GM18520 (cell line): ENCODE measurements around the gene CTU2.

Experiments
- ATAC-seq: cut with Tn5 transposase; IDR thresholded peaks from one replicate; pipeline ENCODE4 v1.9.1; 2021; ENCODE audit not compliant: unreplicated experiment

Gene CTU2

GRCh38 chr16:88742896-88743605, 36.7 kb downstream of the CTU2 start:
- no peak for ATAC-seq

- no peak for ATAC-seq
These were observed 37.6 kb downstream of the CTU2 start for GRCh38 chr16:88743693-88744576.

DNA sequence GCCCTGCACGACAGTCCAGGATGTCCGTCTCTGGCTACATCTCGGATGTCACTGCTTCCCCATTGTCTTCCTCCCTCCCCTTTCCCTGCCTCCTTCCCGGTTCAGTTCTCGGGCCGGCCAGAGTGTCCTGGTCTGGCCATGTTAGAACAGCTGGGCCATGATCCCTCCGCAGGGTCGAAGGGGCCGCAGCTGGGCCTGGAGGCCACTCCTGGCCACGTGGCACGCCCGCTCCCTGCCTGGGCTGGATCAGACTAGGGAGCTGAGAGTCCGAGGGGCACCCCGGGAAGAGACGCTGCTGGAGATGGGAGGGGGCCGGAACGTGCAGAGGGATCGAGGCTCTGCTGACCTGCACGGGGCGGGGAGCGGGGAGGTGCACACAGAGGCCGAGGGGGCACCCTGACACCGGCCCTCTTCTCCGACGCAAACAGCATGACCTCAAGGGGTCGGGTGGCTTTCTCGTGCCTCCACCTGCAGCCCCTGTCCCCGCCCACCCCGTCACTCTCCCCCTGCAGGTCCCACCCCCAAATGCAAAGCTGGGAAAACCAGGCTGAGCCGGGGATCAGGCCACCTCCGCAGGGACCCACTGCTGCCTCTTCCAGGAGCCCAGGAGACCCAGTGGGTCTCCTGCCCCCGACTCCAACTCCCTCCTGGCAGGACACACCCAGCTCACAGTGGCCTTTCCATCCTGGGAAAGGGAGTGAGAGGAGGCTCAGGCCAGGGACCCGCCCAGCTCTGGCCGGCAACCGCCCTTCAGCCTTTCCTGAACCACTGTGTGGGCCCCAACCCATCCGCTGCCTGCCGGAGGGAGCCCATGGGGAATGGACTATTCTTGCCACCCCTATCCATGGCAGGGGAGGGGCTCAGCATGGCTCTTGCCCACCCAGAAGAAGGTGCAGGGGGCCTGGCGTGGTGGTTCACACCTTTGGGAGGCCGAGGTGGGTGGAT, 38.5 kb downstream of the CTU2 start:
- ATAC-seq: no peak

DNA sequence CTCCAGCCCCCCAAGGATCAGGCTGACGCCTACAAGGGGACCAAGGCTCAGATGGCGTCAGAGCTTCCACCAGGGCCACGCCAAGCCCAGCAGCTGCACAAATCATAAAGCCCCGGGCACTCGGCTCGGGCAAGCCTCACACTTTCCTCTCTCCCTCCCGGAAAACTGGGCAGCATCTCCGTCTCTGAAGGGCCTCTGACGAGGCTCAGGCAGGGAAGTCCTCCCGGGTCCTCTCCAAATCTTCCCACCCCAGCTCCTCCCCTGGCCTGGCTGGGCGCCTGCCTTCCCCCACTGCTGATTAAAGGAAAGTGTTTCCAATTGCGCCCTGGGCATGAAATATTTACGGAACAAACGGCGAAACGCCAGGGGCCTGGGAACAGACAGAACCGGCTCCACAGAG, 40.2 kb downstream of the CTU2 start:
- ATAC-seq: no peak

DNA sequence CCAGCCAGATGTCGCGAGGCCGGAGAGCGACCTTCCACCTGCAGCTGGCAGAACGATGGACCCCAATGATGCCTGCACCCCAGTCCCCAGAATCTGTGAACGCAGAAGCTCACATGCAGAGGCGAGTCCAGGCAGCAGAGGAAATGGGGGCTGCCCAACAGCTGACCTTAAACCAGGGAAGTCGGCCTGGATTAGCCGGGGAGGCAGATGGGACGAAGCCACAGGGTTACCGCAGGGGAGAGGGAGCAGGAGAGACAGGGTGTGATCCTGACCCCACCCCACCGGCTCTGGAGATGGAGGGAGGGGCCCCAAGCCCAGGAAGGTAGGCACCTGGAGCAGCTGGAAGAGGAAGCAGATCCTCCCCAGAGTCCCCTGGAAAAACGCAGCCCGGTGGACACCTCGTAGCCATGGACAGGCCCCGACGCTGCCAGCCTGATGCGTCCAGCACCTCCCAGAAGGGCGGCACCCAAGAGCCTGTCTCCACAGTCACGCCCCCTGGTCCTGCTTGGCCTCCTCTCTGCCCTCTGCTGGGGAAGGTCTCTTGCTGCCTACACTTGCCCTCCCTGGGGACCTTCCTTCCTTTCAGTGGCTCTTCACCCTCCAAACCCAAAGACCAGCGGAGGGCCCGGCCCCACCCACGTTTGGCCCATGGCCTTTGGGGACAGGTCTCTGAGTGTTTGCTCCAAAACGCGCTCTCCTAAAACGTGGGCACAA, 41.4 kb downstream of the CTU2 start:
- no peak for ATAC-seq

DNA sequence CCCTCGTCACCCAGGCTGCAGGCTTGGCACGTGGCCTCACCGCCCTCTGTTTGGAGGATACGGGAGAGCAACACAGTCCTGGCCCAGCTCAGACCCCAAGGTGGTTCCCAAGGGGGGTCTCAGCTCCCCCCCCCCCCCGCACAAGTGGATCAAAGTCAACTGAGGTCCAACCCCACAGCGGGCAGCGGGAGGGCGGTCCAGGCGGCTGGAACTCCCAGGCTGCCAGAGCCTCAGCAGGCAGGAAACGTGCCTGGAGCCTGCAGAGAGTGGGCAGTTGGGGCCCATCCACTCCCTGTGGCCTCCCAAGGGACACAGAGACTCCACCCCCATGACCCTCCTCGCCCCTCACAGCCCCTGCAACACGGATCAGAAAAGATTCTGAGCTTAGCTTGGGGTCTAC, 42.1 kb downstream of the CTU2 start:
- ATAC-seq: no peak

DNA sequence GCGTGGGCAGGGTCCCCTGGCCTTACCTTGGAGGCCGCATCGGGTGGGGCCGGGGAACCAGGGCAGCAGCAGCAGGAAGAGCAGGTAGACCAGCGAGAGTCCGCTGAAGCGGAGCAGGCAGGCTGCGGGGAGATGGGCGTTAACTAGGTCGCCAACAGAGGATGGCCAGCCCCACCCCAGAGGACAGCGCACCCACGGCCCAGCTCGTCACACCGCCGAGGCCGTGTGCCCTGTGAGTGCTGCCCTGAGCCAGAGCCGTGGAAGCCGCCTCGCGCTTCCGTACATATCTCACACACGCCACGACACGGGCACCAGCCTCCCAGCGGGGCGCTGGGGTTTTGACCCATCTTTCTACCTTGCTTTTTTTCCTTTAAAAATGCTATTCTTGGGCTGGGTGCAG, 43.1 kb downstream of the CTU2 start:
- no peak for ATAC-seq

- ATAC-seq: no peak
These were observed 44.6 kb downstream of the CTU2 start for GRCh38 chr16:88750854-88751253.

GRCh38 chr16:88752386-88753002, 46.2 kb downstream of the CTU2 start:
- ATAC-seq: no peak

GRCh38 chr16:88753191-88753590, 46.9 kb downstream of the CTU2 start:
- ATAC-seq: no peak

DNA sequence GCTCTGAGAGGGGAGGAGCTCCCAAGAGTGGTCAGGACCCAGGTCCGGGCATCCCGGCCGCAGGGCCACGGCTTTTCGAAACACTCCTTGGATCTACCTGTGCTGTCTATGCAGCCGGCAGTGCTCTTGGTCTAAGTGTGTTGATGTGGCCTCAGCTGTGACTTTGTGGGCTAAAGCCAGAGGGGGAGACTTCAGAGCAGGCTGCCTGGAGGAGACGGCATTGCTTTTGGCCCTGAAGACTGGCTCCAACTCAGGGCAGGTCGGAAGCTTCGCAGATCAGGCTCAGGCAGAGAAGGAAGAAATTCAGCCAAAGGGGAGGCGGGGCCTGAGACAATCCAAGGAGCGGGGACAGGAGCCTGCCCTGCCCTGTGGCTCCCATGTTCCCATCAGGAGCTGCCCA, 47.3 kb downstream of the CTU2 start:
- ATAC-seq: no peak

DNA sequence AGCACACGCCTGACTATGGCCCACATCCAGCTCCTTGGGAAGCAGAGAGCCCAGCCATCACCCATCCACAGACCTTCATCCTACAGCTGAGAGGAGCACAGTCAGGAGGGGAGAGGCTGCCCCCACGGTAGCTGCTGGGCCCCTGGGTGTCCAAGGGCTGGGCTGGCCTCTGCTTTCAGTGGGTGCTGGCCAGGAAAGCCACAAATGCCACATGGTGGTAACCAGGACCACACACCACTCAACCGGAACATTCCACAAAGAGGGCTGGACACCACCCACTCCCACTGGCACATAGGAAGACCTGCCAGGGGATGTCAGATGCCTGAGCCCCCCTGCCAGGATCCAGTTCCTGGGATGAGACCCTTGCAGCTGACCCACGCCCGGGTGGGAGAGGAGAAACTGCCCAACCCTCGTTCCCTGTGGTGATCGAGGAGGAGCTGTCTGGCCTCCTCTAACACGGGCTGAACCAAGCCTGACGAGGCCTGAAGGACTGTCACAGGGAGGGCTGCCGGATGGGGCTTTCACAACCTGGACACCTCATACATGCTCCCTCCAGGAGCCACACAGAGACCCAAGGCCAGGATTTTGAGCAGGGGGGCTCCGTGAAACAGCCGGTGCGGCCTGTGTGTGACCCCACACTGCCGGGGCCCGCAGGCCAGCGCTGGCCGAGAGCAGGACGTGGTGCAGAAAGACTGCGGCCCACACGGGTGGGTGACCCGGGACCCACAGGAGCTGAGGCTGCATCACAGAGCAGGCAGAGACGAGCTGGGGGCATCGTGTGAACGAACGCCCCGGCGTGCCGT, 48.0 kb downstream of the CTU2 start:
- ATAC-seq: no peak

DNA sequence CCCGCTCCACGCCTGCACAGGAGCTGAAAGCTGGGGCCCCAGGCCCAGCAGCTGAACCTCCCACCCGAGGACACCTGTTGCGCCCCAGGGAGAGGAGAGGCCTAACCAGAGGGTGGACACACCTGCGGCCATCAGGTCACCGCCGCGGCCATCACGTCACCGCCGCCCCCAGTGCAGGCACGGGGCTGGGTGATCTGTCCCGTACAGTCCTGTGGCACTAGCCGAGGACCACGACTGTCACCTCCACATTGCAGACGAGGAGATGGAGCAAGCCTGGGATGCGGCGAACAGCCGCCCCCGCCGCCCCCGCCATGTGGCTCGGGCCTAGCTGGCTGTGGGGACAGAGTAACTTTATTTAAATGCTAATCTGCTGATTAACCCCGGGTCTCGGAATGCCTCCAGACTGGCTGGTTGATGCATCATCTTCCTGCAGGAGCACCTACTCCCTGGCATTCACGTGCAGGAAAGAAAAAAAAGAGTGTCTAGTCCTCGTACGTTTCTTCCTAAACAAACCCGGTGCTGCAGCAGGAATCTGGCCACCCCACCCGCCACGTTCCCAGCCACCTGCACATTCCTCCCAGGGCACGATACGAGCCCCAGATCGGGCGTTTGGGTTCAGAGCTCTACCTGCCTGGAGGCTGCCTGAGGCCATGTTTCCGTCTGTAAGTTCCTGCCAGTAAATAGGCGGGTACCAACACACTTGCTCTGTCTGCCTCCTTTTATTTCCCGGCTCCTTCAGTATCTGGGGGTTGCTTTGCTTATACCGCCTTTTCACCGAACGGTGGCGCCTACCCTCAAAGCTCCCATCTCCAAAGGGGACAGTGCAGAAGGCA, 48.8 kb downstream of the CTU2 start:
- no peak for ATAC-seq

DNA sequence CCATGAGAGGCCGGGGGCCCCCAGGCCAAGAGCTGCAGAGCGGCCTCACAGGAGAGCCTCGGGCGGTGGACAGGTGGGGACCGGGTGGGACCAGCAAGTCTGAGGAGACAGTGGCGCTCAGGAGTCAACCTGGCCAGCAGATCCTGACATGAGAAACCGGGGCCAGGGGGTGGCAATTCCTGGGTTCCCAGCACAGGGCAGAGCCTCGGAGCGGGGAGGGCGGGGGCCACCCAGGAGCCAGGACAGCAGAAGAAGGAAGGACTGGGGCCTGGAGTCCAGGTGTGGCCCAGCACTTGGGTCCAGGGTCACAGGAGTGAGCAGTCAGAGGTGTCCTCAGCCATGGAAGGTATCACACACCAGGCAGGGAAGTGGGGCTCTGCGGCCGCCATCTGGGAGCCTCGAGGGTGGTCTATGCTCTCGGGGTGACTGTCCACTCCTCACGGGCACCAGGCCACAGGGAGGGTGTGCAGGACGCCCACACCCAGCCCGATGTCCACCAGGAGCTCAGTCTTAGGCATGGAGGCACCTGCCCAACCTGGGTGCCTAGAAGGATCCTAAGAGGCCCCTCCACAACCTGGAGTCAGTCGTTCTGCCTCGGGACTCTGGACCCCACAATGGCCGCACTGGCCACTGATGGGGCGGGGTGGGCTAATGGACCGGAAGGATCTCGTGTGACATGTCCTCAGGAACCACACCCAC, 49.6 kb downstream of the CTU2 start:
- no peak for ATAC-seq

GRCh38 chr16:88758227-88758943, 52.1 kb downstream of the CTU2 start:
- no peak for ATAC-seq

DNA sequence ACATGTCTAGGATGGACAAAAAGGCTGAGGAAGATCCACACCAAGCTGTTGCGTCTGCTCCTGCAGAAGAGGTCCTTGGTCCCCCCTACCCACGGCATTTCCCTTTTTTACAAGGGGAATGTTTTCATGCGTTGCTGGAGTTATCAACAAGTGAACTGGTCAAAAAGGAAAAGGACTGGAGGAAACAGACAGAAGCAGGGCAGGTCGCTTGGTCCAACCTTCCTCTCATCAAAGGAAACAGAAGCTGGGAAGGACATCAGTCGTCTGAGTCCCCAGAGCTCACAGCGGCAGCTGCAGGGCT, 52.6 kb downstream of the CTU2 start:
- ATAC-seq: no peak

DNA sequence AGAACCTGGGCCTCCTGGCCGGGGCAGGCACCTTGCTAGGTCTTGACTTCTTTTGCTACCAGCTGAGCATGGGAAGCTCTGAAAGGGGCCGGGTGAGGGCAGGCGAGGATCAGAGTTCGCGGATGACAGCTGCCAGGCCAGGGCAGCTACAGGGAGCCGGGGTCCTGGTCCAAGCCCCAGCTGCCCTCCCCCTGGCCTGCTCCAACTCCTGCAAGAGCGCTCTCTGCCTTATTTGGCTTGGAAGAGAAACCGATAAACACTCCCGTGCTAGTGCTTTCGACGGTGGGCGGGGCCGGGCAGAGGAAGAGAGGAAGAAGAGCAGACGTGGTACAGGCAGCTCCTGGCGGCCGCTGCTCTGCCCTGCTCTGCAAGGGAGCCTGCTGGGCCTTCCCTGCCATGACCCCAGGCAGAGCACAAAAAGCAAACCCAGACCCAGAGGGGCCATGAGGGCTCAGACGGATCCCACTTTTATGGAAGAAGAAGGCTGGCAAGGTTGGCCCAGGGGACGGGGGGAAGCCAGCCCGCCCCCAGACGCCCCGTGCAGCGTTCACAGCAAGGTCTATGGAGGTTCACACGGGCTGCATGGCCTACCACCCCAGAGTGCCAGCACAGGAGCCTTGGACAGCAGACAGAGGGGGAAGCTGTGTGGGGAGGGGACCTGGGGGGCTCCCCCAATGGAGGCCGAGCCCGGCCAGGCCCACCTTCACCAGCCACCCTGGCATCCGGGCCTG, 53.1 kb downstream of the CTU2 start:
- ATAC-seq: no peak
